Karpas-422 (cell line): ENCODE data around the gene GABRB1. TPM values are rescaled to one million over a fixed set of nuclear protein-coding genes. Genes with fewer than 3 reads are reported as not detected.
A peak's percentile ranks its signal among the peaks of the same experiment; 100 is the strongest.

Experiments used
- DNase-seq: peaks from one replicate; pipeline ENCODE4 v3.0.0-alpha.2; 2015
- H2AFZ ChIP-seq: fragments of 200-600 bp; sonication (generic); 2 replicates; pipeline ENCODE4 v1.6.1; 2014; ENCODE audit warnings: antibody characterized with exemption, low read length, mixed read lengths
- H3K27ac ChIP-seq: fragments of 200-600 bp; sonication (generic); 2 replicates; pipeline ENCODE4 v1.5.1; 2014; ENCODE audit warnings: mild to moderate bottlenecking, low read length, moderate library complexity
- H3K27me3 ChIP-seq: fragments of 200-600 bp; sonication (generic); 2 replicates; pipeline ENCODE4 v1.6.1; 2014; ENCODE audit warnings: low read length, mixed read lengths
- H3K36me3 ChIP-seq: fragments of 200-600 bp; sonication (generic); 2 replicates; pipeline ENCODE4 v1.6.1; 2014; ENCODE audit warnings: low read length, mixed read lengths; ENCODE audit not compliant: insufficient read depth
- H3K4me1 ChIP-seq: fragments of 200-600 bp; sonication (generic); 2 replicates; pipeline ENCODE4 v1.6.1; 2014; ENCODE audit warnings: mild to moderate bottlenecking, low read length, mixed read lengths
- H3K4me2 ChIP-seq: fragments of 200-600 bp; sonication (generic); 2 replicates; pipeline ENCODE4 v1.6.1; 2014; ENCODE audit warnings: low read length, low read depth, mild to moderate bottlenecking; ENCODE audit not compliant: poor library complexity, severe bottlenecking
- H3K4me3 ChIP-seq: fragments of 200-600 bp; sonication (generic); 2 replicates; pipeline ENCODE4 v1.5.1; 2014; ENCODE audit warnings: mild to moderate bottlenecking, antibody characterized with exemption, low read length, mixed read lengths
- H3K79me2 ChIP-seq: fragments of 200-600 bp; sonication (generic); 2 replicates; pipeline ENCODE4 v1.6.1; 2014; ENCODE audit warnings: mild to moderate bottlenecking, low read length, mixed read lengths
- H3K9ac ChIP-seq: fragments of 200-600 bp; sonication (generic); 2 replicates; pipeline ENCODE4 v1.6.0; 2014; ENCODE audit warnings: low read length
- H3K9me2 ChIP-seq: fragments of 200-600 bp; sonication (generic), shearing (Covaris generic); replicated peaks from 2 replicates; pipeline ENCODE4 v1.6.0; 2014; ENCODE audit warnings: mild to moderate bottlenecking, low read length, moderate library complexity; ENCODE audit not compliant: insufficient read depth
- H3K9me3 ChIP-seq: fragments of 300-700, 200-600 bp; sonication (generic); 2 replicates; pipeline ENCODE4 v1.6.1; 2014; ENCODE audit warnings: low read length, mixed read lengths
- H4K20me1 ChIP-seq: fragments of 200-600 bp; sonication (generic); 2 replicates; pipeline ENCODE4 v1.6.1; 2014; ENCODE audit warnings: mild to moderate bottlenecking, antibody characterized with exemption, low read length, low read depth; ENCODE audit not compliant: insufficient read depth
- total RNA-seq: library from RNA; depleted of rRNA; stranded (reverse); fragments of >200 nt; shearing (Covaris generic); gene quantifications from 2 replicates; pipeline ENCODE4 v1.2.3, GENCODE V29; 2014; ENCODE audit warnings: low replicate concordance

Gene GABRB1
- total RNA-seq, 1 experiment from 2014 or later, result not detected

DNA sequence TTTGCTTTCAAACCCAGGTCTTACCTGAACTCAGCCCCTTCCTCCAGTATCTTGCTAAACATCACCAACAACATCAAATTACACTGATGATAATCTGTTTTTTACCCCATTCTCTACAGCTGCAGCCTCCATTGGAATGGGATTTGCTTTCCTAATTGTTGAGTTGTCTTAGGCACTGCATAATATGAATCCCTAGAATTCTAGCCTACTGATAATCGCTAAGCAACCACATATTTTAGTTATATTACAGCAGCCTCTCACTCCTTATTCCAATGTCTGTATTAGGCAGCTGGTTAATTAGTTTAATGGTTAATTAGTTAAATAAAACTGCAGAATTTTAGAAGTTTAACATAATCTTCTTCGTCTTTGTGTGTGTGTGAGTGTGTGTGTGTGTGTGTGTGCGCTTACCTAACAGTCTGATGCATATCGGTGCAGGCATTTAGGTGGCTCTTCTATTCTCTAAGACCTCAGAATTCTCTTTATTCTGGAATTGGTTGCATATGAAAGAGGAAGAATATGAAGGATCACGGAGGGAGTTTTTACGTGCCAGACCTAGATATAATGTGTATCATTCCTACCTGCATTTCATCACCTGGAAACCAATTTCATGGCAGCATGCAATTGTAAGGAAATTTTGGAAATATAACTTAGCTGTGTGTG, 437.5 kb downstream of the GABRB1 start:
- H3K79me2 ChIP-seq, result no peaks in the 10 kb centered on the region
- DNase-seq, result no peak
- H3K36me3 ChIP-seq, result no peaks in the 10 kb centered on the region
- H3K27ac ChIP-seq, result no peak overlapping the region
- no peak overlapping the region for H3K4me2 ChIP-seq
- 0 out of 2 replicates have a peak, but pooled peaks cover 3% of the 10 kb centered on the region for H3K9me2 ChIP-seq
- H3K4me1 ChIP-seq, result peaks cover 35% of the 10 kb centered on the region
- H3K27me3 ChIP-seq, result no peaks in the 10 kb centered on the region
- no peak overlapping the region for H3K4me3 ChIP-seq
- H3K9me3 ChIP-seq, result no peaks in the 10 kb centered on the region
- no peak overlapping the region for H2AFZ ChIP-seq
- H3K9ac ChIP-seq, result no peak overlapping the region
- H4K20me1 ChIP-seq, result no peaks in the 10 kb centered on the region

DNA sequence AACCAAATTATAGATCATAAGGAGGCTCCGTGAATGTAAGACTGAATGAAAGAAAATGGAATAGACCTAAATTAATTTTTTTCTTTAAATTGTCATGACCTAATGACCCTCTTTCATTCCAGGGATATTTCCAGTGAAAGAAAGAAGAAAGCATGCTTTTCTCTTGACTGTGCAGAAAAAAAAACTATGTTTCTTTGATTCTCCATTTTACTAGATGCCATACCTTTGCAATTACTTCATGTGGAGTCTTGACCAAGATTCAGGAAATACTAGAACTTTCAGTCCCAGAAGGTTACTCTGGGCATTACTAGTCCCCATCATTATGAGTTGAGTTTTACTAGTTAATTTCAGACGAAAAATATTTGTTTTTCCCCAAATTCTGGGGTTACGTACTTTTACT, 438.6 kb downstream of the GABRB1 start:
- Histone ChIP-seq H3K36me3 (no peaks in the 10 kb centered on the region), H3K9me2 (0 out of 2 replicates have a peak, but pooled peaks cover 3% of the 10 kb centered on the region), H4K20me1 (no peaks in the 10 kb centered on the region), H3K4me1 (peaks cover 31% of the 10 kb centered on the region), H3K4me2 (no peak overlapping the region), H3K9me3 (no peaks in the 10 kb centered on the region), H3K4me3 (no peak overlapping the region), H3K27ac (no peak overlapping the region), H3K9ac (no peak overlapping the region), H3K79me2 (no peaks in the 10 kb centered on the region), H2AFZ (no peak overlapping the region), H3K27me3 (no peaks in the 10 kb centered on the region)
- DNase-seq, result no peak

DNA sequence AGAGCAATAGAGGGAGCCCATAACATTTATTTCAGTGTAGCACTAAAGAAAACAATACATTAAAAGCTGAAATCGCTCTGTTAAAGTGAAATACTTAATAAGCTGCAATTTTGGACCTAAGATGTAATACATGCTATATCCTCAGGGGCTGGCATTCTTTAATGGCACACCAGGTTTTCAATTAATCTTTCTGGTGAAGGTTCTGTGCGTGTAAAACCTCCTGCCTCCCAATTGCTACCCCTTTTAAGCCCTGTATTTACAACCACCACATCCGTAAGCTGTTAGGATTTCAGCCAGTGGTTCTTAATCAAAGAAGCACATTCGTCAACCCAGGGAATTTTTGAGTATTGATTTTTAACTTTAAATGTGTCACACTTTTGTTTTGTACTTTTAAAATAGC, 439.7 kb downstream of the GABRB1 start:
- no peak overlapping the region for H2AFZ ChIP-seq
- peaks cover 31% of the 10 kb centered on the region for H3K4me1 ChIP-seq
- DNase-seq, result no peak
- H3K4me2 ChIP-seq, result no peak overlapping the region
- no peak overlapping the region for H3K4me3 ChIP-seq
- no peaks in the 10 kb centered on the region for H3K9me3 ChIP-seq
- H3K79me2 ChIP-seq, result no peaks in the 10 kb centered on the region
- H3K27me3 ChIP-seq, result no peaks in the 10 kb centered on the region
- no peaks in the 10 kb centered on the region for H4K20me1 ChIP-seq
- no peaks in the 10 kb centered on the region for H3K36me3 ChIP-seq
- no peak overlapping the region for H3K27ac ChIP-seq
- H3K9ac ChIP-seq, result no peak overlapping the region
- H3K9me2 ChIP-seq, result 0 out of 2 replicates have a peak, but pooled peaks cover 3% of the 10 kb centered on the region

DNA sequence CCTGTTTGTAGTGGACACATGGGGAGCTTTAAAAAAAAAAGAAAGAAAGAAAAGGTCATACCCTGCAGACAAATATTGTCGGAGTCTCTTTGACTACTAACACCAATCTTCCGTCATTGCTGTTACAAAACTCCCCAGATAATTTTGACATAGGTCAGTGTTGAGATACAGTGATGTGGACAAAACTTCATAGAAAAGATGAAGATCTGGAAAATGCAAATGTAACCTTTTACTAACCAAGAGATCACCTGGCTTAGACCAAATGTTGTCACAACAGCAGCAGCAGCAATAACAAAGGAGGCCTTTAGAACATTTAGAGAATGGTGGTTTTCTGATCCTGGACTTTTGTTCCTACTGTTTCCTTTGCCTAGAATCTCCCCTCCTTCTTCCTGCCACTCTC, 440.2 kb downstream of the GABRB1 start:
- H3K9ac ChIP-seq, result no peak overlapping the region
- no peak overlapping the region for H3K27ac ChIP-seq
- H2AFZ ChIP-seq, result no peak overlapping the region
- no peaks in the 10 kb centered on the region for H4K20me1 ChIP-seq
- no peaks in the 10 kb centered on the region for H3K36me3 ChIP-seq
- H3K4me3 ChIP-seq, result no peak overlapping the region
- H3K79me2 ChIP-seq, result no peaks in the 10 kb centered on the region
- H3K9me2 ChIP-seq, result 0 out of 2 replicates have a peak, but pooled peaks cover 3% of the 10 kb centered on the region
- no peaks in the 10 kb centered on the region for H3K9me3 ChIP-seq
- no peak for DNase-seq
- H3K27me3 ChIP-seq, result no peaks in the 10 kb centered on the region
- H3K4me1 ChIP-seq, result peaks cover 30% of the 10 kb centered on the region
- H3K4me2 ChIP-seq, result no peak overlapping the region

DNA sequence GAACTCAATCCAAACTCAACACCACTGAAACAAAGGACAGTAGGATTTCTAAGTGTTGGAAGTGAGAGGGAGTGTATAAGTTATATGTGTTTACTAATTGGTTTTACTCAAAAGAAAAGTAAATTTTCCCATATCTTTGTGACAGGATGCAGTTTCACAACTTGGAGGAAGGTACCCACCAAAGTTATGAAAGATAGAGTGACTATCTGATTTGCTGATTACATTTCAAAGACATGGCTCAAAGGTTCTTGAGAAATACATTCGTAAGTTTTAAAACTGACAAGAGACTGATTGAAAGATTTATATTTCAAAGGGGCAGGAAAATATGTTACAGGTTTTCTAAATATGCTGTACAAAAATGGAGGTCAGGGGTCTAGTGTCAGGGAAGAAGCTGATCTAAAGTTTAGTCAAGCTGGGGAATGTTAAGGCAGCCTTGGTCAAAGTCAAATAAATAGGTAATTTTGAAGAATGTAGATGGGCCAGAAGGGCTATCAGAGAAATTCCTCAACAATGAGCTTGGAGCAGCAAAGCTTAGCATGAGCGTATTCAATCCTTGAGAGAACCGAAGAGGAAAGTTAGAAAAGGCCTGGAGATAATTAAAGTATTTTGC, 441.9 kb downstream of the GABRB1 start:
- H3K4me1 ChIP-seq, result peaks cover 29% of the 10 kb centered on the region

DNA sequence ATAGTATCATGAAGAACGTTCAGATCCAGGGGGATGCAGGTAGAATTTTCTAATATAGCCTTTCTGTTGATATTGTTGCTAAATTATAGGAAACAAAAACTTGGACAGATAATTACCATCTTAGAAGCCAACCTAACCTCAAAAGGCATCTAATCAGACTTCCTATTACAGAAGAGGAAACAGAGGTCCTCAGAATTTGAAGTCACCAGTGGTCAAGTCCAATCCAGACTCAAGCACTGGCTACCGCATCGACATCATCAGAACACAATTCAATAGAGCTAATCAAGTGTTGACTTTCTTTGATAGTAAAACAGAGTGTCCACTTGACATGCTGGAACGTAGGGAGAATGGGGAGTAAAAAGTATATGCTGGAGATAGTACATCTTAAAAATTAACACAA, 443.4 kb downstream of the GABRB1 start:
- H3K27me3 ChIP-seq, result no peaks in the 10 kb centered on the region
- no peaks in the 10 kb centered on the region for H3K79me2 ChIP-seq
- H3K4me2 ChIP-seq, result peak overlapping the region; percentile 61
- H3K9me3 ChIP-seq, result no peaks in the 10 kb centered on the region
- H3K4me3 ChIP-seq, result no peak overlapping the region
- H2AFZ ChIP-seq, result 0 out of 2 replicates have a peak overlapping the region, but pooled peaks have one; percentile 13
- DNase-seq, result no peak
- no peaks in the 10 kb centered on the region for H3K9me2 ChIP-seq
- no peak overlapping the region for H3K9ac ChIP-seq
- H4K20me1 ChIP-seq, result no peaks in the 10 kb centered on the region
- H3K4me1 ChIP-seq, result peaks cover 29% of the 10 kb centered on the region
- peak overlapping the region; percentile 59 for H3K27ac ChIP-seq
- H3K36me3 ChIP-seq, result no peaks in the 10 kb centered on the region

More for the DNA sequence above, 441.9 kb downstream of the GABRB1 start:
- H3K4me2 ChIP-seq, result no peak overlapping the region
- no peaks in the 10 kb centered on the region for H3K79me2 ChIP-seq
- no peak overlapping the region for H2AFZ ChIP-seq
- no peaks in the 10 kb centered on the region for H3K36me3 ChIP-seq
- no peak overlapping the region for H3K9ac ChIP-seq
- no peaks in the 10 kb centered on the region for H3K9me2 ChIP-seq
- no peak for DNase-seq
- no peak overlapping the region for H3K27ac ChIP-seq
- no peak overlapping the region for H3K4me3 ChIP-seq
- H3K27me3 ChIP-seq, result no peaks in the 10 kb centered on the region
- H3K9me3 ChIP-seq, result no peaks in the 10 kb centered on the region
- no peaks in the 10 kb centered on the region for H4K20me1 ChIP-seq

DNA sequence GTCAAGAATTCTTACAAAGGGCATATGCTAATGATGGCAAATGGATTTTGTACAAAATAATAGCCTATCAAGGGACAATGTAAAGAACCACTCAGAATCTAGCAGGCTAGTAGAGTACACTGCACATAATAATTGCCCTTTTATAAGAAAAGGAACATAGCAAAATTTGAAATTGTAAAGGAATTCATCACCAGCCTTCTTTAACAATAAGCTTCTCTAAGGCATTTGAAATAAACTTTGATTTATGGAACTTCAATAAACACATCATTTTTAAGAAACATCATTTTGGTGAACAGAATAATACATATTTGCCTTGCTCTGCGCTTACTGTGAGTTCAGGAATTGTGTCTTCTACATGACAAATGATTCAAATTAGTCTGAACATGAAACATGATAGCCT, 444.0 kb downstream of the GABRB1 start:
- H3K36me3 ChIP-seq, result no peaks in the 10 kb centered on the region
- peak overlapping the region; percentile 61 for H3K4me2 ChIP-seq
- H3K9me3 ChIP-seq, result no peaks in the 10 kb centered on the region
- peak overlapping the region; percentile 9 for H3K4me3 ChIP-seq
- peaks cover 29% of the 10 kb centered on the region for H3K4me1 ChIP-seq
- H2AFZ ChIP-seq, result 0 out of 2 replicates have a peak overlapping the region, but pooled peaks have one; percentile 12
- no peaks in the 10 kb centered on the region for H4K20me1 ChIP-seq
- DNase-seq, result peak; percentile 57
- no peaks in the 10 kb centered on the region for H3K27me3 ChIP-seq
- H3K9me2 ChIP-seq, result no peaks in the 10 kb centered on the region
- peak overlapping the region; percentile 32; the same call in 1 of the 2 replicates for H3K9ac ChIP-seq
- H3K27ac ChIP-seq, result peak overlapping the region; percentile 59
- no peaks in the 10 kb centered on the region for H3K79me2 ChIP-seq
